GM18907 (cell line): ENCODE results near the gene NOSTRIN.

ENCODE experiments used
- ATAC-seq: cut with Tn5 transposase; IDR thresholded peaks from one replicate; pipeline ENCODE4 v1.9.1; 2021; ENCODE audit warnings: mild to moderate bottlenecking, moderate library complexity; ENCODE audit not compliant: unreplicated experiment

Gene NOSTRIN

DNA sequence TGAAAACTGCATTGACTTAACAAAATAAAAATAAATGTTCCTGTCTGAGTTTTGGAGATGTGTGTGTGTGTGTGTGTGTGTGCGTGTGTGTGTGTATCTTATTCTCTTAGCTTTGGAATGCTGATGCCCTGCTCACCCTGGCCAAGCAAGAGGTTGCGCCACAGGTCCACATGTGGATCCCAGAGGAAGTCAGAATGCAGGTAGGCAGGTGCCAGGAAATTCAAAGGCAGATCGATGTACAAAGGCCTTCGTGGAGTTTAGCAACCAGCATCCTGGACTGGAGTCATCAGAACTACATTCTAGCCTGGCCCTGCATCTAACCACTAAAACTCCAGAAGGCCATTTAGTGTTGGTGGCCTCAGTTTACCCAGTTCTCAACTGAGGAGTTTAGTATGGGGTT is 111.1 kb downstream of the NOSTRIN start:
- ATAC-seq = no peak
